HepG2 (cell line): ENCODE measurements around the gene BACH2. TPM values are rescaled to one million over a fixed set of nuclear protein-coding genes. Genes with fewer than 3 reads are reported as not detected.

Experiments used
- ATAC-seq: fragments of 200-7000 bp; cut with Tn5 transposase; 3 replicates; pipeline ENCODE4 v1.9.1; 2020; ENCODE audit warnings: mild to moderate bottlenecking, moderate library complexity
- BruUV-seq: library from RNA; stranded (reverse); fragments of 400-500 nt; replicated peaks from 2 replicates; lab custom pipeline; 2021; lab: Mats Ljungman, UMichigan
- CTCF ChIA-PET: fragments of 300-600 bp; formaldehyde crosslinking; extraction: SDS; loops from one replicate; lab custom pipeline; 2021; ENCODE audit warnings: low total read pairs, inconsistent platforms, low intra/inter-chr PET ratio; lab: Yijun Ruan, JAX
- POLR2A ChIA-PET: fragments of 350-600 bp; sonication (Branson Sonifier 250); formaldehyde crosslinking; loops from one replicate; lab custom pipeline; 2020; ENCODE audit warnings: antibody characterized with exemption, inconsistent platforms; lab: Yijun Ruan, JAX
- DNase-seq: peaks from one replicate; pipeline ENCODE4 v3.0.0-alpha.2; 2015; ENCODE audit warnings: low spot score
- FAIRE-seq: peaks from 3 replicates; lab custom pipeline; 2011; peaks lifted over from hg19 to GRCh38; lab: Jason Lieb, UNC
- H2AFZ ChIP-seq: one replicate; pipeline ENCODE4 v1.6.1; 2011; ENCODE audit warnings: low read length, inconsistent platforms
- H3K27ac ChIP-seq: fragments of 300-600 bp; 3 replicates; pipeline ENCODE4 v1.8.0; 2011; ENCODE audit warnings: mixed run types, mild to moderate bottlenecking, mixed read lengths, low read length, inconsistent platforms; ENCODE audit not compliant: insufficient read depth; ENCODE audit errors: extremely low read length
- H3K27me3 ChIP-seq, 2 experiments: fragments of 200-600 bp in 1 of 2; 2 replicates in 1 of 2; 3 replicates in 1 of 2; pipeline versions ENCODE4 v1.6.0 to v1.8.0; 2011; ENCODE audit warnings: low read length in 2 of 2, mild to moderate bottlenecking in 2 of 2, moderate library complexity in 2 of 2, inconsistent platforms in 1 of 2; ENCODE audit not compliant: insufficient read depth in 2 of 2, control insufficient read depth in 1 of 2
- H3K36me3 ChIP-seq, 2 experiments: fragments of 200-600 bp in 1 of 2; replicated peaks in 1 of 2; 2 replicates in 1 of 2; 3 replicates in 1 of 2; pipeline versions ENCODE4 v1.5.1 to v1.8.0; 2011; ENCODE audit warnings: low read length in 2 of 2, inconsistent platforms in 1 of 2; ENCODE audit not compliant: insufficient read depth in 2 of 2, control insufficient read depth in 1 of 2
- H3K4me1 ChIP-seq: 2 replicates; pipeline ENCODE4 v1.5.1; 2012; ENCODE audit warnings: low read length, inconsistent platforms; ENCODE audit not compliant: insufficient read depth
- H3K4me2 ChIP-seq: 2 replicates; pipeline ENCODE4 v1.6.0; 2011; ENCODE audit warnings: low read depth, low read length, inconsistent platforms
- H3K4me3 ChIP-seq, 3 experiments: fragments of 200-600 bp in 1 of 3; sonication (generic), shearing (Covaris generic) in 1 of 3; replicated peaks in 1 of 3; 2 replicates each; pipeline ENCODE4 v1.5.1; 2011 to 2016; ENCODE audit warnings: low read length in 3 of 3, inconsistent platforms in 2 of 3, low read depth in 2 of 3, mild to moderate bottlenecking in 2 of 3, control low read depth in 1 of 3, mixed read lengths in 1 of 3; ENCODE audit not compliant: insufficient read depth in 1 of 3
- H3K79me2 ChIP-seq: one replicate; pipeline ENCODE4 v1.6.1; 2011; ENCODE audit warnings: low read length, inconsistent platforms; ENCODE audit not compliant: insufficient read depth
- H3K9ac ChIP-seq: 2 replicates; pipeline ENCODE4 v1.6.0; 2011; ENCODE audit warnings: mild to moderate bottlenecking, low read depth, low read length, inconsistent platforms; ENCODE audit not compliant: insufficient read depth
- H3K9me3 ChIP-seq: 2 replicates; pipeline ENCODE4 v1.5.1; 2012; ENCODE audit warnings: mild to moderate bottlenecking, low read length
- H4K20me1 ChIP-seq: 2 replicates; pipeline ENCODE4 v1.6.0; 2011; ENCODE audit warnings: inconsistent platforms, mild to moderate bottlenecking, low read length, moderate library complexity; ENCODE audit not compliant: insufficient read depth
- AHR ChIP-seq: IDR thresholded peaks from 2 replicates; pipeline ENCODE4 v1.6.1; 2018; ENCODE audit warnings: missing genetic modification reagents, missing compliant biosample characterization
- BHLHE40 ChIP-seq: IDR thresholded peaks from 2 replicates; pipeline ENCODE4 v1.6.1; 2011; ENCODE audit warnings: low read length, improper control_type of control experiment
- ELK4 ChIP-seq: sonication (generic); formaldehyde crosslinking; IDR thresholded peaks from 2 replicates; pipeline ENCODE4 v1.9.0; 2021; ENCODE audit warnings: missing genetic modification reagents, borderline replicate concordance
- ETV5 ChIP-seq: IDR thresholded peaks from 2 replicates; pipeline ENCODE4 v1.6.1; 2018; ENCODE audit warnings: missing biosample characterization, missing genetic modification reagents, inconsistent platforms, borderline replicate concordance
- HNRNPK ChIP-seq: fragments of 200-400 bp; formaldehyde crosslinking; IDR thresholded peaks from 2 replicates; pipeline ENCODE4 v1.6.1; 2018; ENCODE audit warnings: low read length, low read depth, moderate library complexity, mild to moderate bottlenecking; ENCODE audit not compliant: poor library complexity, severe bottlenecking
- HOXA9 ChIP-seq: sonication (generic); formaldehyde crosslinking; IDR thresholded peaks from 2 replicates; pipeline ENCODE4 v1.8.1; 2022; ENCODE audit warnings: missing genetic modification reagents, mild to moderate bottlenecking, moderate library complexity, borderline replicate concordance
- NFAT5 ChIP-seq: sonication (generic); formaldehyde crosslinking; IDR thresholded peaks from 2 replicates; pipeline ENCODE4 v1.4.0; 2020; ENCODE audit warnings: missing genetic modification reagents
- NPAS2 ChIP-seq: sonication (generic); formaldehyde crosslinking; IDR thresholded peaks from 2 replicates; pipeline ENCODE4 v1.8.0; 2022; ENCODE audit warnings: mild to moderate bottlenecking, missing genetic modification reagents, borderline replicate concordance
- POLR2A ChIP-seq, 2 experiments: IDR thresholded peaks; 2 replicates each; pipeline ENCODE4 v1.6.1; 2011; ENCODE audit warnings: low read depth in 2 of 2, low read length in 2 of 2, mild to moderate bottlenecking in 1 of 2, moderate library complexity in 1 of 2; ENCODE audit not compliant: insufficient read depth in 1 of 2
- ZMYM2 ChIP-seq: sonication (generic); formaldehyde crosslinking; IDR thresholded peaks from 2 replicates; pipeline ENCODE4 v1.8.0; 2022; ENCODE audit warnings: mild to moderate bottlenecking, missing genetic modification reagents
- ZNF737 ChIP-seq: sonication (generic); formaldehyde crosslinking; IDR thresholded peaks from 2 replicates; pipeline ENCODE4 v1.5.0; 2020; ENCODE audit warnings: missing genetic modification reagents, mild to moderate bottlenecking, borderline replicate concordance
- ZNF749 ChIP-seq: sonication (generic); formaldehyde crosslinking; IDR thresholded peaks from 2 replicates; pipeline ENCODE4 v1.8.0; 2022; ENCODE audit warnings: mild to moderate bottlenecking, missing genetic modification reagents, moderate library complexity, borderline replicate concordance
- WGBS: methylation state at CpG from one replicate; pipeline ENCODE4 v1.1.6; 2017; ENCODE audit warnings: low lambda C conversion rate; 5-methylcytosine and 5-hydroxymethylcytosine counted together
- in situ Hi-C: cut with HindIII; loops from 2 replicates; pipeline ENCODE4 v1.10.0; 2017; ENCODE audit warnings: low pct_unique_long_range_greater_than_20kb; ENCODE audit not compliant: extremely low pct_ligation_motif_present
- intact Hi-C: fragments of 100-400 bp; cut with micrococcal nuclease; formaldehyde crosslinking; loops from one replicate; pipeline ENCODE4 v1.10.0; 2022; ENCODE audit not compliant: unreplicated experiment
- polyA plus RNA-seq, 8 experiments: library from polyadenylated mRNA; depleted of rRNA in 3 of 8; stranded (reverse) in 7 of 8; unstranded in 1 of 8; fragments of >200 nt; fragmentation: Illumina TruSeq in 4 of 8; extraction: Trizol in 4 of 8; gene quantifications; 2 replicates each; pipeline versions ENCODE4 v1.2.1 to v1.2.3, GENCODE V29; 2011 to 2016; ENCODE audit warnings: low read depth in 4 of 8, missing spikeins in 1 of 8, mixed read lengths in 1 of 8; ENCODE audit not compliant: insufficient read depth in 1 of 8
- total RNA-seq, 5 experiments: library from RNA; depleted of rRNA; stranded (reverse); fragments of >200 nt; fragmentation: Illumina TruSeq; extraction: Trizol; gene quantifications; 2 replicates each; pipeline ENCODE4 v1.2.3, GENCODE V29; 2016; ENCODE audit warnings: low read depth in 1 of 5

The BACH2 gene
- total and polyA plus RNA-seq, 2 of the 13 experiments (the other 11 are each of a cell fraction or from before 2014, with no cell fraction given): 0.01 TPM; not detected in 1

GRCh38 chr6:90219209-90219985, 77.2 kb downstream of the BACH2 start (continued):
- no peak for TF ChIP-seq POLR2A (IDR thresholded peaks at IDR 0.05; ENCODE audit: insufficient read depth in 1 of 2, low read depth in 2 of 2, low read length in 2 of 2)
- TF ChIP-seq BHLHE40: no peak
- no peak for TF ChIP-seq ZNF737 (CRISPR knock-in tag)

- H3K4me3 ChIP-seq: no peak overlapping the region
- no peak for ATAC-seq
- H2AFZ ChIP-seq: no peak overlapping the region
- H3K79me2 ChIP-seq: no peaks in the 10 kb centered on the region
- BruUV-seq: no TSS peak
- TF ChIP-seq ETV5 (no peak), HNRNPK (no peak), HOXA9 (no peak), ELK4 (CRISPR knock-in tag) (no peak), AHR (CRISPR knock-in tag) (no peak), NFAT5 (no peak), NPAS2 (CRISPR knock-in tag) (no peak), ZNF749 (no peak), ZMYM2 (CRISPR knock-in tag) (no peak)
- H3K9me3 ChIP-seq: no peaks in the 10 kb centered on the region
- no peaks in the 10 kb centered on the region for H4K20me1 ChIP-seq
- H3K27ac ChIP-seq: no peak overlapping the region
- H3K4me2 ChIP-seq: peak overlapping the region; percentile 50; the same call in 1 of the 2 replicates
- peaks cover 31% of the 10 kb centered on the region for H3K4me1 ChIP-seq
- no peak for DNase-seq
- 8% methylated on average over 1 of the region's 1 CpG for WGBS
- H3K9ac ChIP-seq: no peak overlapping the region
- H3K36me3 ChIP-seq: no peaks in the 10 kb centered on the region
- ChIA-PET POLR2A (no interaction called here), CTCF (no interaction called here)
- no peak for FAIRE-seq
- intact Hi-C loops: no loop called here
- H3K27me3 ChIP-seq: no peaks in the 10 kb centered on the region; a peak in 2 of 5 replicates
- in situ Hi-C loops: no loop called here
Observed at GRCh38 chr6:90218959-90219208, 77.8 kb downstream of the BACH2 start.
